ENCODE results near the gene PGLYRP4. TPM values are rescaled to one million over a fixed set of nuclear protein-coding genes. Genes with fewer than 3 reads are reported as not detected.

Gene PGLYRP4
- total and polyA plus RNA-seq, 2 of the 4 experiments (the other 2 are of a cell fraction) = not detected

DNA sequence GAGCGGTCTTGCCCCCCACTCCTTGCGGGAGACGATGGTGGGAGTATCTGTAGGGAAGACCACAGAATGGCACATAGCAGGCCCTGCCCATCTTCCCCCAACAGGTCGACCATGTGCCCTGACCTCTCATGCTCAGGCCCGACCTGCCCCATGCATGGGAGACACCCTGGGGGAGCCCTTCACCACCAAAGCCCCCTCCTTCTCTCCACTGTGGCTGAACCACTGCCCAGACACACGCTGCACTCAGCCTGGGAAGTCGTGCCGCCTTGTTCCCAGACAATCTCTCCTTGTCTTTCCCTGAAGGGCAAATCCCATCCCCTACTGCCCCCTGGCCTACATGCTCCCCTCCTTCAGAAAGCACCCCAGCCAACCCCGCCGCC lies 41.4 kb downstream of the PGLYRP4 start:
- Histone ChIP-seq H3K4me2 (ENCODE audit: low read depth, low read length) (no peak overlapping the region), H2AK9ac (replicated peaks; ENCODE audit: low read depth, low read length, poor library complexity) (peak overlapping the region; percentile 32), H4K91ac (ENCODE audit: insufficient read depth, low read depth, low read length) (no peak overlapping the region), H3K4ac (ENCODE audit: low read depth, low read length) (no peak overlapping the region), H3K9me1 (ENCODE audit: insufficient read depth, low read length) (no peaks in the 10 kb centered on the region), H4K20me1 (ENCODE audit: insufficient read depth, low read length) (no peaks in the 10 kb centered on the region), H2AFZ (replicated peaks; ENCODE audit: low read length, poor library complexity) (no peak overlapping the region), H3K56ac (ENCODE audit: extremely low read depth, insufficient read depth, low read length) (no peak overlapping the region), H3K4me3 (ENCODE audit: insufficient read depth, low read depth, low read length) (no peak overlapping the region), H4K5ac (ENCODE audit: low read depth, low read length) (no peak overlapping the region), H3K36me3 (ENCODE audit: control insufficient read depth, insufficient read depth, low read length) (no peaks in the 10 kb centered on the region), H3K9me3 (ENCODE audit: control insufficient read depth, insufficient read depth, low read length) (no peaks in the 10 kb centered on the region), H3K14ac (replicated peaks; ENCODE audit: low read depth, low read length) (no peak overlapping the region), H3K23ac (ENCODE audit: low read depth, low read length) (no peak overlapping the region), H2BK15ac (ENCODE audit: low read depth, low read length) (no peak overlapping the region), H3K18ac (ENCODE audit: low read depth, low read length) (no peak overlapping the region), H2BK20ac (ENCODE audit: low read depth, low read length) (no peak overlapping the region), H3K27me3 (ENCODE audit: control insufficient read depth, insufficient read depth, low read length) (no peaks in the 10 kb centered on the region), H2BK5ac (ENCODE audit: low read depth, low read length, poor library complexity, severe bottlenecking) (no peak overlapping the region), H2BK120ac (ENCODE audit: low read depth, low read length) (no peak overlapping the region), H3K27ac (ENCODE audit: insufficient read depth, low read length) (no peak overlapping the region), H2AK5ac (ENCODE audit: low read depth, low read length) (no peak overlapping the region), H3K4me1 (ENCODE audit: control insufficient read depth, insufficient read depth, low read length) (no peaks in the 10 kb centered on the region), H4K8ac (ENCODE audit: low read depth in 2 of 2, low read length in 2 of 2) (no peak overlapping the region), H3K79me1 (ENCODE audit: low read depth in 1 of 2, low read length in 2 of 2) (no peaks in the 10 kb centered on the region), H3K9ac (ENCODE audit: low read depth, low read length) (no peak overlapping the region)
- 54% methylated on average over 4 of the region's 10 CpGs; no CpG with 5 or more reads in 1 of the 2 experiments for WGBS, 2 experiments (ENCODE audit: extremely low coverage in 2 of 2, insufficient read length in 1 of 2)
- intact Hi-C loops (cut with micrococcal nuclease) = no loop called here
- dilution Hi-C loops (cut with HindIII; ENCODE audit: low sequenced_read_pairs, unreplicated experiment) = no loop called here
- ATAC-seq (ENCODE audit: low read depth) (no peak), DNase-seq (no peak)
- POLR2A ChIA-PET (ENCODE audit: unreplicated experiment) = no interaction called here
- no TSS peak for BruUV-seq (replicated peaks)
- CTCF ChIA-PET = no interaction called here
- TF ChIP-seq, protein P1, sequence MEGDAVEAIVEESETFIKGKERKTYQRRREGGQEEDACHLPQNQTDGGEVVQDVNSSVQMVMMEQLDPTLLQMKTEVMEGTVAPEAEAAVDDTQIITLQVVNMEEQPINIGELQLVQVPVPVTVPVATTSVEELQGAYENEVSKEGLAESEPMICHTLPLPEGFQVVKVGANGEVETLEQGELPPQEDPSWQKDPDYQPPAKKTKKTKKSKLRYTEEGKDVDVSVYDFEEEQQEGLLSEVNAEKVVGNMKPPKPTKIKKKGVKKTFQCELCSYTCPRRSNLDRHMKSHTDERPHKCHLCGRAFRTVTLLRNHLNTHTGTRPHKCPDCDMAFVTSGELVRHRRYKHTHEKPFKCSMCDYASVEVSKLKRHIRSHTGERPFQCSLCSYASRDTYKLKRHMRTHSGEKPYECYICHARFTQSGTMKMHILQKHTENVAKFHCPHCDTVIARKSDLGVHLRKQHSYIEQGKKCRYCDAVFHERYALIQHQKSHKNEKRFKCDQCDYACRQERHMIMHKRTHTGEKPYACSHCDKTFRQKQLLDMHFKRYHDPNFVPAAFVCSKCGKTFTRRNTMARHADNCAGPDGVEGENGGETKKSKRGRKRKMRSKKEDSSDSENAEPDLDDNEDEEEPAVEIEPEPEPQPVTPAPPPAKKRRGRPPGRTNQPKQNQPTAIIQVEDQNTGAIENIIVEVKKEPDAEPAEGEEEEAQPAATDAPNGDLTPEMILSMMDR (conservative IDR thresholded peaks at IDR 0.05; ENCODE audit: low read depth, low read length) = no peak
- TF ChIP-seq MAZ (IDR thresholded peaks at IDR 0.05; ENCODE audit: borderline replicate concordance, low read depth, low read length) = no peak
- TF ChIP-seq BHLHE40 (IDR thresholded peaks at IDR 0.05; ENCODE audit: low read depth, low read length) = no peak
- TF ChIP-seq POLR2A (IDR thresholded peaks at IDR 0.05; ENCODE audit: low read depth, low read length) = no peak
- TF ChIP-seq NFE2L2 (IDR thresholded peaks at IDR 0.05; ENCODE audit: low read depth, low read length) = no peak
- no peak for TF ChIP-seq CHD1 (IDR thresholded peaks at IDR 0.05; ENCODE audit: low read depth, low read length)
- TF ChIP-seq CEBPB (IDR thresholded peaks at IDR 0.05; ENCODE audit: low read depth, low read length) = no peak
- TF ChIP-seq RCOR1 (IDR thresholded peaks at IDR 0.05; ENCODE audit: insufficient replicate concordance, low read length) = no peak
- in situ Hi-C loops (cut with MboI; ENCODE audit: low sequenced_read_pairs) = no loop called here
